Vagina (tissue), 2 donors: Measurements from ENCODE around the gene GAST.

ENCODE experiments used
- CTCF ChIP-seq, 3 experiments: fragments of 450-650 bp in 2 of 3; fragments of 200-600 bp in 1 of 3; sonication (generic) in 1 of 3; IDR thresholded peaks; one replicate each; pipeline ENCODE4 v1.5.1; 2017 to 2019; ENCODE audit warnings: antibody characterized with exemption in 3 of 3, mild to moderate bottlenecking in 2 of 3, moderate library complexity in 2 of 3
- POLR2AphosphoS5 ChIP-seq, 2 donors: sonication (generic); formaldehyde crosslinking; IDR thresholded peaks; one replicate each; pipeline ENCODE4 v1.9.0; 2017; ENCODE audit warnings: antibody characterized with exemption in 2 of 2, mild to moderate bottlenecking in 2 of 2, low read depth in 1 of 2; ENCODE audit not compliant: insufficient read depth in 1 of 2

GRCh38 chr17:41707803-41708669 is 4.1 kb upstream of the GAST start:
- TF ChIP-seq CTCF (IDR thresholded peaks at IDR 0.05) (no peak), POLR2AphosphoS5 (IDR thresholded peaks at IDR 0.05; ENCODE audit: insufficient read depth in 1 of 2, low read depth in 1 of 2) (no peak)
